ENCODE results near the gene ASTN2.

ASTN2 gene

DNA sequence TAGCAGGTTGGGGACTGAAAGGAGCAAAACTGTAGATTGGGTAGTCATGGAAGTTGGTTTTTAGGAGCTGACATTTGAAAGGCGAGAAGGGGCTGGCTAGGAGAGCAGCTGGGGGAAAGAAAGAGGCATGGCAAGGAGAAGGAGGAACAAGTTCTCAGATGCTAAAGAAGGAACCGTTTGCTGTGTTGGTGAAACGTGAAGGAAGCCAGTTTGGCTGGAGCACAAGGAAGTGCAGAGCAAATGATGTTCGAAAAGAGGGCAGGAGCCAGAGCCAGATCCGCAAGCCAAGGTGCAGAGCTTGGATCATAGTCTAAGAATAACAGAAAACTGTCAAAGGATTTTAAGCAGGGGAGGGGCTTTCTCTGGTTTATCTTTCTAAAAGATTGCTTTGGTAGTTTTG lies 276.6 kb downstream of the ASTN2 start:
- H3K4me3 Mint-ChIP-seq = no peak overlapping the region
- H3K9me3 Mint-ChIP-seq = peaks cover 9 to 15% of the 10 kb centered on the region in 2 donors
- H3K4me1 Mint-ChIP-seq (ENCODE audit: low read depth in 2 of 2) = no peaks in the 10 kb centered on the region
- no peaks in the 10 kb centered on the region for H3K36me3 Mint-ChIP-seq (ENCODE audit: insufficient read depth)
- ATAC-seq (replicated peaks) = no peak
- H3K27ac Mint-ChIP-seq = no peak overlapping the region
- DNase-seq = no peak
- H3K27me3 Mint-ChIP-seq = no peaks in the 10 kb centered on the region

DNA sequence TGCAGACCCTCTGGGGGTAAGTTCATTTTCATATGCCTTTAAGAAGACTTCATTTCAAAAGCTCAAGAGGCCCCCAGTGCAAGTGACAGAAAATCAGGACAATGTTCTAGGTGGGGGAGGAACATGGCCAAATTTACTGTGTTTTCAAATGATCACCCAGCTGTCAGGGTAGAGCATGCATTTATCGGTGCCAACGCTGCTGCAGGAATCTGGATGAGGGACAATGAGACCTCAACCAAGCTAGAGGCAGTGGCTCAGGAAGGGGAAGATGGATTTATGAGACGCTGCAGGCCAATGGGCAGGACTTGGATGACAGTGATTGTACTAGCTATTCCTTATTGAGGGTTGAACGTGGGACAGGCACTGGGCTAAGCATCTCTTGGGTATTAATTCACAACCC lies 278.4 kb downstream of the ASTN2 start:
- no peak overlapping the region for H3K27ac Mint-ChIP-seq

DNA sequence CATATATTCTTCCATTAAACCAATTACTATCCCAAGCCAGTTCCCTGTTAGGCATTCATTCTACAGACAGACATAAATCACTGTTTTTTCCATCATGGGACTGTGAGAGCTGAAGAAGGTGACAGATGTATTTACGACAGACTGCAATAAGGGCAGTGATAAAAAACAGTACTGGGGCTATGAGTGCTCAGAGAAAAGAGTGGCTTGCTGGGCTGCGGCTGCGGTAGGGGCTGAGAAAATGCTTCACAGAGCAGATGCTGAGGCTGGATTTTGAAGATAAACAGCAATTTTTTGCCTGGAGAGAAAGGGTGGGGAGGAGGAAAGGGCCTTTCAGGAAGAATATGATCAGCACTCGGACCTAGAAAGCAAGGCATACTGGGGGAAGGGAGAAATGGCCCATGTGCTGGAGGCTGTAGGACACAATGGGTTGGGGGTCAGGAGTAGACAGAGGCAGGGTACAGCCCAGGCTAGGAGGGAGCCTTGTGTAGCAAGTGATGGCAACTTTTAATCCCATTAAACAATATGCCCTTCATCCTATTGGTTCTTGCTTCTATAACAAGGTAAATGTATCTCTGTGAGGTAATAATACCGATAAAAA lies 279.3 kb downstream of the ASTN2 start:
- H3K36me3 Mint-ChIP-seq (ENCODE audit: insufficient read depth) = no peaks in the 10 kb centered on the region
- no peak for ATAC-seq (replicated peaks)

More for the DNA sequence above, 278.4 kb downstream of the ASTN2 start:
- ATAC-seq (replicated peaks) (no peak), DNase-seq (no peak)
- Mint-ChIP-seq H3K27me3 (no peaks in the 10 kb centered on the region), H3K36me3 (ENCODE audit: insufficient read depth) (no peaks in the 10 kb centered on the region), H3K9me3 (peaks cover 9 to 13% of the 10 kb centered on the region in 2 donors), H3K4me3 (no peak overlapping the region), H3K4me1 (ENCODE audit: low read depth in 2 of 2) (no peaks in the 10 kb centered on the region)

GRCh38 chr9:117134826-117135500 lies 279.9 kb downstream of the ASTN2 start:
- ATAC-seq (replicated peaks) = no peak
- no peaks in the 10 kb centered on the region for H3K27me3 Mint-ChIP-seq
- DNase-seq = no peak
- H3K27ac Mint-ChIP-seq = no peak overlapping the region
- no peaks in the 10 kb centered on the region for H3K36me3 Mint-ChIP-seq (ENCODE audit: insufficient read depth)
- H3K9me3 Mint-ChIP-seq = peaks cover 2 to 12% of the 10 kb centered on the region in 2 donors
- no peak overlapping the region for H3K4me3 Mint-ChIP-seq
- no peaks in the 10 kb centered on the region for H3K4me1 Mint-ChIP-seq (ENCODE audit: low read depth in 2 of 2)

More for the DNA sequence above, 279.3 kb downstream of the ASTN2 start:
- Mint-ChIP-seq H3K4me3 (no peak overlapping the region), H3K27me3 (no peaks in the 10 kb centered on the region), H3K9me3 (peaks cover 8 to 17% of the 10 kb centered on the region in 2 donors), H3K4me1 (ENCODE audit: low read depth in 2 of 2) (no peaks in the 10 kb centered on the region), H3K27ac (no peak overlapping the region)
- DNase-seq = no peak

- H3K9me3 Mint-ChIP-seq = peaks cover 9 to 13% of the 10 kb centered on the region in 2 donors
- DNase-seq (no peak), ATAC-seq (replicated peaks) (no peak)
- H3K27ac Mint-ChIP-seq = no peak overlapping the region
- no peaks in the 10 kb centered on the region for H3K27me3 Mint-ChIP-seq
- H3K4me1 Mint-ChIP-seq (ENCODE audit: low read depth in 2 of 2) = no peaks in the 10 kb centered on the region
- H3K36me3 Mint-ChIP-seq (ENCODE audit: insufficient read depth) = no peaks in the 10 kb centered on the region
- H3K4me3 Mint-ChIP-seq = no peak overlapping the region
Measured at GRCh38 chr9:117126871-117127270, 288.0 kb downstream of the ASTN2 start.

DNA sequence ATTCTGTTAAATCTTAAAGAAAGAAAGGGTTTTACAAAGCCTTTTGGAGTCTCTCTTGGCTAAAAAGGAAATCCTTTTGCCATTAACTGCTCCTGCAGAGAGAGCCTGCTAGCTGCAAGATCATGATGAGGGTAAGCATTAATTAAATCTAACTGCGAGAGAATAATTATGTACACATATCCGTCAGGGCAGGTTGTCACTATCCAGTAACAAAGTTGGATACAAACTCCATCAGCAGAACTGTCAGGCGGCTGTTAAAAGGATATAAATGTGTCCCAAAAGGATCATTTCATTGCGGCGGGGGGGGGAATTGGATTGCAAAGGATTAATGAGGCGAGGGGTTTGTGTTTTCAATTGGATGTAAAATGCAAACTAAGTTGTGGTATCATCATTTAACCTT lies 289.3 kb downstream of the ASTN2 start:
- H3K36me3 Mint-ChIP-seq (ENCODE audit: insufficient read depth) = no peaks in the 10 kb centered on the region
- no peak overlapping the region for H3K4me3 Mint-ChIP-seq
- H3K9me3 Mint-ChIP-seq = peaks cover 5 to 13% of the 10 kb centered on the region in 2 donors
- H3K27me3 Mint-ChIP-seq = no peaks in the 10 kb centered on the region
- no peak for DNase-seq
- ATAC-seq (replicated peaks) = no peak
- H3K4me1 Mint-ChIP-seq (ENCODE audit: low read depth in 2 of 2) = no peaks in the 10 kb centered on the region
- no peak overlapping the region for H3K27ac Mint-ChIP-seq

DNA sequence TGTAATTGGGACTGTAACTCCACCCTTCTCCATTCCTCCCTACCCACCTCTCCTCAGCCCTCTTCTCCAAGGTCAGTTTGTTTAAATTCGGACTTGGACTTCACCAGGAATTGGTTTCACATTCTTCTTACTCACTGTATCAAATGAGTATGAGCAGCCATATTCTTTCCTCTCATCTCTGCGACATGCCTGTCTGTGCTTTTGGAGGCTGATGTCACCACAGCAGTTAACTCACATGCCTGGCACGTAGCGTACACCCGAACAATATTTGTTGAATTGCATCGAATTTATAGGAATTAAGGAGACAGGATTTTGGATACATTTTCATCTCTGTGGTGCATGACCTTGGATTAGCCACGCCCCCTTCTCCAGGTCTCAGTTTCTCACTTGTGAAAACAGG lies 291.1 kb downstream of the ASTN2 start:
- no peaks in the 10 kb centered on the region for H3K27me3 Mint-ChIP-seq
- DNase-seq (no peak), ATAC-seq (replicated peaks) (no peak)
- H3K27ac Mint-ChIP-seq = no peak overlapping the region
- peaks cover 5 to 6% of the 10 kb centered on the region in 2 donors for H3K9me3 Mint-ChIP-seq
- H3K4me3 Mint-ChIP-seq = no peak overlapping the region
- no peaks in the 10 kb centered on the region for H3K4me1 Mint-ChIP-seq (ENCODE audit: low read depth in 2 of 2)
- H3K36me3 Mint-ChIP-seq (ENCODE audit: insufficient read depth) = no peaks in the 10 kb centered on the region

- ATAC-seq (replicated peaks) (no peak), DNase-seq (no peak)
- peaks cover 0 to 11% of the 10 kb centered on the region in 2 donors for H3K9me3 Mint-ChIP-seq
- no peaks in the 10 kb centered on the region for H3K36me3 Mint-ChIP-seq (ENCODE audit: insufficient read depth)
- H3K4me3 Mint-ChIP-seq = no peak overlapping the region
- H3K27me3 Mint-ChIP-seq = no peaks in the 10 kb centered on the region
- H3K27ac Mint-ChIP-seq = no peak overlapping the region
- no peaks in the 10 kb centered on the region for H3K4me1 Mint-ChIP-seq (ENCODE audit: low read depth in 2 of 2)
Measured at GRCh38 chr9:117122953-117123352, 291.9 kb downstream of the ASTN2 start.

- no peaks in the 10 kb centered on the region for H3K4me1 Mint-ChIP-seq (ENCODE audit: low read depth in 2 of 2)
- no peak for DNase-seq
- no peaks in the 10 kb centered on the region for H3K27me3 Mint-ChIP-seq
- no peak for ATAC-seq (replicated peaks)
- H3K36me3 Mint-ChIP-seq (ENCODE audit: insufficient read depth) = no peaks in the 10 kb centered on the region
- H3K9me3 Mint-ChIP-seq = peaks cover 0 to 11% of the 10 kb centered on the region in 2 donors
- H3K4me3 Mint-ChIP-seq = no peak overlapping the region
- no peak overlapping the region for H3K27ac Mint-ChIP-seq
Measured at GRCh38 chr9:117122102-117122501, 292.8 kb downstream of the ASTN2 start.

DNA sequence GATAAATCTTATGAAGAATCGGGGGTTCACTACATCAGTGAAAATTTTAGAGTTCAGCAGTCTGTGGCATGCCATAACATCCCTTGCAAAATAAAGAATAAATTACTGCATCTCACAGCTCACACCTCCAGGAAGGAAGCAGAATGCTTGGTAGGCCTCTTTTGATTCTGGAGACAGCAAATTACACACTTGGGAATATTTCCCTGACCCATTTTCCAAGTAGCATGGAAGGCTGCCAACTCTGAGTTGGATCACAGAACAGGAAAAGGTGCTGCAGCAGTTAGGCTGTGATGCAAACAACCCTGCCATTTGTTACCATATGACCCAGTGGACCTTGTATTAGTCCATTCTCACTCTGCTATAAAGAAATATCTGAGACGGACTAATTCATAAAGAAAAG lies 293.5 kb downstream of the ASTN2 start:
- no peak overlapping the region for H3K4me3 Mint-ChIP-seq
- H3K4me1 Mint-ChIP-seq (ENCODE audit: low read depth in 2 of 2) = no peaks in the 10 kb centered on the region
- H3K27me3 Mint-ChIP-seq = no peaks in the 10 kb centered on the region
- H3K36me3 Mint-ChIP-seq (ENCODE audit: insufficient read depth) = no peaks in the 10 kb centered on the region
- no peak overlapping the region for H3K27ac Mint-ChIP-seq
- H3K9me3 Mint-ChIP-seq = peaks cover 0 to 11% of the 10 kb centered on the region in 2 donors
- no peak for ATAC-seq (replicated peaks)
- no peak for DNase-seq

- Mint-ChIP-seq H3K9me3 (peaks cover 0 to 13% of the 10 kb centered on the region in 2 donors), H3K4me1 (ENCODE audit: low read depth in 2 of 2) (no peaks in the 10 kb centered on the region), H3K27ac (no peak overlapping the region), H3K36me3 (ENCODE audit: insufficient read depth) (no peaks in the 10 kb centered on the region), H3K27me3 (no peaks in the 10 kb centered on the region), H3K4me3 (no peak overlapping the region)
- DNase-seq (no peak), ATAC-seq (replicated peaks) (no peak)
Measured at GRCh38 chr9:117120061-117120460, 294.8 kb downstream of the ASTN2 start.

- Mint-ChIP-seq H3K9me3 (peaks cover 0 to 12% of the 10 kb centered on the region in 2 donors), H3K27me3 (no peaks in the 10 kb centered on the region), H3K4me1 (ENCODE audit: low read depth in 2 of 2) (no peaks in the 10 kb centered on the region), H3K4me3 (no peak overlapping the region), H3K27ac (no peak overlapping the region), H3K36me3 (ENCODE audit: insufficient read depth) (no peaks in the 10 kb centered on the region)
- ATAC-seq (replicated peaks) (no peak), DNase-seq (no peak)
Measured at GRCh38 chr9:117116084-117116483, 298.8 kb downstream of the ASTN2 start.

- Mint-ChIP-seq H3K36me3 (ENCODE audit: insufficient read depth) (no peaks in the 10 kb centered on the region), H3K27ac (no peak overlapping the region), H3K4me1 (ENCODE audit: low read depth in 2 of 2) (no peaks in the 10 kb centered on the region), H3K27me3 (no peaks in the 10 kb centered on the region), H3K9me3 (peaks cover 7 to 12% of the 10 kb centered on the region in 2 donors), H3K4me3 (no peak overlapping the region)
- no peak for ATAC-seq (replicated peaks)
- no peak for DNase-seq
Measured at GRCh38 chr9:117114768-117115167, 300.1 kb downstream of the ASTN2 start.

DNA sequence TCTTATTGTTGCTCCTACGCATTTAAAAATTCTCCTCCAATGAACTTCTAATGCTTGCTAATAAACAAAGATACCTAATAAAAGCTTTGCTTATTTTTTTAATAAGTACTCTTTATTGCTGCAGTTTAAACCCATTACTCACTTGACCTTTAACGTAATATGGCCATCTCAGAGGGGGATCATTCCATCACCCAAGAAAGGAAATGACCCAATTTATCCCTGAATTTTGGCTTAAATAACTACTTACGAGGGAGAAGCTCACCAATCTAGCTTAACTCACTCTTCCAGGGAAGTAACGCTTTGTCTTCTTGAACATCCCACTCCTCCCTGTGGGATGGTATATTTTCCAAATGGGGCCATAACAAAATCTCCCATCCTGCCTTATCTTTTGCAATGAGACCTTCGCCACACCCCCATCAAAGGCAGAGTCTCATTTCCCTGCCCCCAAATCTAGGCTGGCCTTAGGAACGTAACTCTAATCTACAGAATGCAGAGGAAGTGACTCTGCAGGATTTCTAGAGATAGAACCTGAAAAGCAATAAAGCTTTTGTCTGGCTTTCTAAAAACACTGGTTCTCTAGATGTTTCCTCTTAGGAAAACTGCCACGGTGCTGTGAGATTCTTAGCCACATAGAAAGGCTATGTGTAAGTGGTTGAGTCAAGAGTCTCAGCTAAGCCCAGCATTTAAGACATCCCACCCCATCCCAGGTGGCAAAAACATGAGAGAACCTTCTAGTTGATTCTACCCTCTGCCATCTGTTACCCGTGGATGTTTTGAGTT lies 310.0 kb downstream of the ASTN2 start:
- no peak overlapping the region for H3K4me3 Mint-ChIP-seq
- no peak for ATAC-seq (replicated peaks)
- no peaks in the 10 kb centered on the region for H3K36me3 Mint-ChIP-seq (ENCODE audit: insufficient read depth)
- no peaks in the 10 kb centered on the region for H3K27me3 Mint-ChIP-seq
- H3K4me1 Mint-ChIP-seq (ENCODE audit: low read depth in 2 of 2) = no peaks in the 10 kb centered on the region
- no peak overlapping the region for H3K27ac Mint-ChIP-seq
- no peak for DNase-seq
- peaks cover 6 to 7% of the 10 kb centered on the region in 2 donors for H3K9me3 Mint-ChIP-seq
